Measurements from ENCODE around the gene BOK. TPM values are rescaled to one million over a fixed set of nuclear protein-coding genes. Genes with fewer than 3 reads are reported as not detected.

Gene BOK
- total and polyA plus RNA-seq, 2 donors (not counting 3 experiments of a cell fraction or from before 2014, with no cell fraction given) = 76.0 to 95.5 TPM

DNA sequence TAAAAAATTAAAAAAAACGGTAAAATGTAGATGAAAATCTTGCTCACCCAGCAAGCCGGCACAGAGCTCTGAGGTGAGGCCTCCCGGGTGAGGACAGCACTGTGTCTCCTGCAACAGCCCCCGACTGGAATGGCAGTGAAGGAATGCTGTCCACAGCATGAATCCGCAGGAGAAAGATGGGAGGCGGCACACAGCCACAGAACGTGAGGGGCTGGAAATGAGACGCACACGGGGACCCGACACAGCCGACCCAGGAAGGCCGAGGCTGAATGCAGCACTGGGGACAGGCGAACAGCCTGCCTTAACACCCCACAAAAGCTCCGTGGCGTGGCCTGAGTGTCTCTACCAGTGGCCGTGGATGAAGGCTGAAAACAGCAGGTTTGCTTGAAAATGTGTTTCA, 34.7 kb downstream of the BOK start:
- ChIA-PET POLR2A (no interaction called here), CTCF (no interaction called here)
- no peaks in the 10 kb centered on the region for H3K9me3 ChIP-seq (replicated peaks; ENCODE audit: control insufficient read depth, insufficient read depth, low read length)
- DNase-seq (ENCODE audit: low read depth, low spot score) = no peak
- no TSS peak for BruUV-seq (replicated peaks)
- H3K4me2 ChIP-seq (ENCODE audit: insufficient read depth, low read length) = no peak overlapping the region
- no peaks in the 10 kb centered on the region for H3K4me1 ChIP-seq (ENCODE audit: control insufficient read depth, extremely low read depth, insufficient read depth, low read length)
- no peak overlapping the region for H2AFZ ChIP-seq (ENCODE audit: low read depth, low read length)
- dilution Hi-C loops (cut with MboI; ENCODE audit: extremely low pct_ligation_motif_present, low sequenced_read_pairs) = no loop called here
- H3K9ac ChIP-seq (replicated peaks; ENCODE audit: extremely low read depth, insufficient read depth, low read length) = no peak overlapping the region
- H3K79me2 ChIP-seq (ENCODE audit: control insufficient read depth, insufficient read depth, low read length) = no peaks in the 10 kb centered on the region
- H3K27me3 ChIP-seq (ENCODE audit: control insufficient read depth in 2 of 2, insufficient read depth in 2 of 2, low read length in 2 of 2) = no peaks in the 10 kb centered on the region
- H3K36me3 ChIP-seq (ENCODE audit: control insufficient read depth in 2 of 2, extremely low read depth in 1 of 2, insufficient read depth in 2 of 2, low read length in 2 of 2) = peaks cover 2 to 3% of the 10 kb centered on the region in 2 experiments
- no peaks in the 10 kb centered on the region for H4K20me1 ChIP-seq (replicated peaks; ENCODE audit: control insufficient read depth, extremely low read depth, insufficient read depth, low read length)
- intact Hi-C loops (cut with micrococcal nuclease) = no loop called here
- H3K27ac ChIP-seq (ENCODE audit: insufficient read depth, low read depth, low read length) = no peak overlapping the region
- no peak for FAIRE-seq
- no peak for TF ChIP-seq EZH2 (IDR thresholded peaks at IDR 0.05; ENCODE audit: borderline replicate concordance, low read depth, low read length, severe bottlenecking)
- no peak for TF ChIP-seq FOS (IDR thresholded peaks at IDR 0.05; ENCODE audit: borderline replicate concordance, insufficient read depth, low read length)
- TF ChIP-seq CTCF (IDR thresholded peaks at IDR 0.05; ENCODE audit: extremely low read depth in 1 of 2, insufficient read depth in 1 of 2, low read depth in 1 of 2, low read length in 2 of 2) = no peak
- no peak for TF ChIP-seq POLR2A (IDR thresholded peaks at IDR 0.05; ENCODE audit: low read depth, low read length)
- H3K4me3 ChIP-seq (replicated peaks in 1 of 3; ENCODE audit: insufficient read depth in 1 of 3, low read depth in 1 of 3, low read length in 3 of 3) = no peak overlapping the region
- H3K9me1 ChIP-seq (replicated peaks; ENCODE audit: control insufficient read depth, extremely low read depth, insufficient read depth, low read length) = no peaks in the 10 kb centered on the region

- intact Hi-C loops (cut with micrococcal nuclease) (no loop called here), dilution Hi-C loops (cut with MboI; ENCODE audit: extremely low pct_ligation_motif_present, low sequenced_read_pairs) (no loop called here)
- no peak overlapping the region for H3K27ac ChIP-seq (ENCODE audit: insufficient read depth, low read depth, low read length)
- peaks cover 0 to 3% of the 10 kb centered on the region in 2 experiments for H3K36me3 ChIP-seq (ENCODE audit: control insufficient read depth in 2 of 2, extremely low read depth in 1 of 2, insufficient read depth in 2 of 2, low read length in 2 of 2)
- FAIRE-seq (no peak), DNase-seq (ENCODE audit: low read depth, low spot score) (peak; percentile 27)
- no peaks in the 10 kb centered on the region for H4K20me1 ChIP-seq (replicated peaks; ENCODE audit: control insufficient read depth, extremely low read depth, insufficient read depth, low read length)
- H3K4me3 ChIP-seq (replicated peaks in 1 of 3; ENCODE audit: insufficient read depth in 1 of 3, low read depth in 1 of 3, low read length in 3 of 3) = no peak overlapping the region
- peaks cover 8% of the 10 kb centered on the region for H3K4me1 ChIP-seq (ENCODE audit: control insufficient read depth, extremely low read depth, insufficient read depth, low read length)
- H3K9ac ChIP-seq (replicated peaks; ENCODE audit: extremely low read depth, insufficient read depth, low read length) = no peak overlapping the region
- POLR2A ChIA-PET = no interaction called here
- no peaks in the 10 kb centered on the region for H3K27me3 ChIP-seq (ENCODE audit: control insufficient read depth in 2 of 2, insufficient read depth in 2 of 2, low read length in 2 of 2)
- H3K4me2 ChIP-seq (ENCODE audit: insufficient read depth, low read length) = no peak overlapping the region
- no peaks in the 10 kb centered on the region for H3K79me2 ChIP-seq (ENCODE audit: control insufficient read depth, insufficient read depth, low read length)
- H2AFZ ChIP-seq (ENCODE audit: low read depth, low read length) = no peak overlapping the region
- no TSS peak for BruUV-seq (replicated peaks)
- CTCF ChIA-PET = interaction anchor here (1.1 kb wide), 1 partner anchor 9 kb away, joined by 3 read pairs; no protein-coding TSS in a partner anchor
- peak; percentile 34 to 62 for TF ChIP-seq CTCF (IDR thresholded peaks at IDR 0.05; ENCODE audit: extremely low read depth in 1 of 2, insufficient read depth in 1 of 2, low read depth in 1 of 2, low read length in 2 of 2)
- TF ChIP-seq, protein P1, sequence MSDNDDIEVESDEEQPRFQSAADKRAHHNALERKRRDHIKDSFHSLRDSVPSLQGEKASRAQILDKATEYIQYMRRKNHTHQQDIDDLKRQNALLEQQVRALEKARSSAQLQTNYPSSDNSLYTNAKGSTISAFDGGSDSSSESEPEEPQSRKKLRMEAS (IDR thresholded peaks at IDR 0.05; ENCODE audit: insufficient read depth, insufficient read length) = no peak
- no peaks in the 10 kb centered on the region for H3K9me1 ChIP-seq (replicated peaks; ENCODE audit: control insufficient read depth, extremely low read depth, insufficient read depth, low read length)
- H3K9me3 ChIP-seq (replicated peaks; ENCODE audit: control insufficient read depth, insufficient read depth, low read length) = no peaks in the 10 kb centered on the region
Observed at GRCh38 chr2:241595600-241596140, 37.1 kb downstream of the BOK start.
